PFSK-1 (cell line): ENCODE results near the gene AUTS2.

ENCODE experiments used
- FOXP2 ChIP-seq: optimal IDR thresholded peaks from 2 replicates; pipeline ENCODE3; 2011; ENCODE audit warnings: borderline replicate concordance, control low read depth, inconsistent platforms; ENCODE audit not compliant: insufficient read depth; ENCODE audit errors: extremely low read length, extremely low read depth
- POLR2AphosphoS5 ChIP-seq: IDR thresholded peaks from 2 replicates; pipeline ENCODE4 v1.6.1; 2012; ENCODE audit warnings: low read depth, mild to moderate bottlenecking, control low read depth, low read length, moderate library complexity
- SIN3A ChIP-seq: IDR thresholded peaks from 2 replicates; pipeline ENCODE4 v1.6.1; 2012; ENCODE audit warnings: mild to moderate bottlenecking, low read length, moderate library complexity, borderline replicate concordance; ENCODE audit not compliant: insufficient read depth
- TAF1 ChIP-seq: IDR thresholded peaks from 2 replicates; pipeline ENCODE4 v1.6.1; 2012; ENCODE audit warnings: low read length, control low read depth, borderline replicate concordance; ENCODE audit not compliant: insufficient read depth
- TF ChIP-seq, protein P1 (sequence below), 2 experiments: IDR thresholded peaks; 2 replicates each; pipeline versions ENCODE4 v1.6.1 to v1.8.0; 2011 to 2012; ENCODE audit warnings: low read depth in 2 of 2, low read length in 2 of 2, control low read depth in 1 of 2, inconsistent platforms in 1 of 2, mild to moderate bottlenecking in 1 of 2, moderate library complexity in 1 of 2; ENCODE audit not compliant: insufficient read depth in 1 of 2

Gene AUTS2

DNA sequence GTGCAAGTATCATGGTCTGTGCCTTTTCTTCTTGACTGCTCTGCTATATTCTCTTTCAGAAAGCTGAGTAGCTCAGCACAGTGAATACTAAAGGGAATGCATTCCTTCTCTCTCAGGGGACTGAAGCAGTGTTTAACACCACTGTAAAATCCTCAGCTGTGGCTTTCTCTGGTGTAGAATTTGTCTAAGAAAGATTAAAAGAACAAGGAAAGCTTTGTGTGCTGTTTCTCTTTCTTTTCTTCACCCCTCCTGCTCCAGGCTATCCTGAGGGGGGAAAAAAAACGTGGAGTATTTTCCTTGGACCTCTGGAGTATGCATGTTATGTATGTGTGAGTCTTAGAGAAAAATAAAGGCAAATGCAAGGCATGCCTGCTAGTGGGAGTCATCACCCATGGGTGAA is 383.9 kb downstream of the AUTS2 start:
- TF ChIP-seq SIN3A = no peak
- TF ChIP-seq, protein P1, sequence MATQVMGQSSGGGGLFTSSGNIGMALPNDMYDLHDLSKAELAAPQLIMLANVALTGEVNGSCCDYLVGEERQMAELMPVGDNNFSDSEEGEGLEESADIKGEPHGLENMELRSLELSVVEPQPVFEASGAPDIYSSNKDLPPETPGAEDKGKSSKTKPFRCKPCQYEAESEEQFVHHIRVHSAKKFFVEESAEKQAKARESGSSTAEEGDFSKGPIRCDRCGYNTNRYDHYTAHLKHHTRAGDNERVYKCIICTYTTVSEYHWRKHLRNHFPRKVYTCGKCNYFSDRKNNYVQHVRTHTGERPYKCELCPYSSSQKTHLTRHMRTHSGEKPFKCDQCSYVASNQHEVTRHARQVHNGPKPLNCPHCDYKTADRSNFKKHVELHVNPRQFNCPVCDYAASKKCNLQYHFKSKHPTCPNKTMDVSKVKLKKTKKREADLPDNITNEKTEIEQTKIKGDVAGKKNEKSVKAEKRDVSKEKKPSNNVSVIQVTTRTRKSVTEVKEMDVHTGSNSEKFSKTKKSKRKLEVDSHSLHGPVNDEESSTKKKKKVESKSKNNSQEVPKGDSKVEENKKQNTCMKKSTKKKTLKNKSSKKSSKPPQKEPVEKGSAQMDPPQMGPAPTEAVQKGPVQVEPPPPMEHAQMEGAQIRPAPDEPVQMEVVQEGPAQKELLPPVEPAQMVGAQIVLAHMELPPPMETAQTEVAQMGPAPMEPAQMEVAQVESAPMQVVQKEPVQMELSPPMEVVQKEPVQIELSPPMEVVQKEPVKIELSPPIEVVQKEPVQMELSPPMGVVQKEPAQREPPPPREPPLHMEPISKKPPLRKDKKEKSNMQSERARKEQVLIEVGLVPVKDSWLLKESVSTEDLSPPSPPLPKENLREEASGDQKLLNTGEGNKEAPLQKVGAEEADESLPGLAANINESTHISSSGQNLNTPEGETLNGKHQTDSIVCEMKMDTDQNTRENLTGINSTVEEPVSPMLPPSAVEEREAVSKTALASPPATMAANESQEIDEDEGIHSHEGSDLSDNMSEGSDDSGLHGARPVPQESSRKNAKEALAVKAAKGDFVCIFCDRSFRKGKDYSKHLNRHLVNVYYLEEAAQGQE (IDR thresholded peaks at IDR 0.05; ENCODE audit: insufficient read depth in 1 of 2, low read depth in 2 of 2, low read length in 2 of 2) = no peak
- no peak for TF ChIP-seq POLR2AphosphoS5
- no peak for TF ChIP-seq FOXP2
- no peak for TF ChIP-seq TAF1

DNA sequence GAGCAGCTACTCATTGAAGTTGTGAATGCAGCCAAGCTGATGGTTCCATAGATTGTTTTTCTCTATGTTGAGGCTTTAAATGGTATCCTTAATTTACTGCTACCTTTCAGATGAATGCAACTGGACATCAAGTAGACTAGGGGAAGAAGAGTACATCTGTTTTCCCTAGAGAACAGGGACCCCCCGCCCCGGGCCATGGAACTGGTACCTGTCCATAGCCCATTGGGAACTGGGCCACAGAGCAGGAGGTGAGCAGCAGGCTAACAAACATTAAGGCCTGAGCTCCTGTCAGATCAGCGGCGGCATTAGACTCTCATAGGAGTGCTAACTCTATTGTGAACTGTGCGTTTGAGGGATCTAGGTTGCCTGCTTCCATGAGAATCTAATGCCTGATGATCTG is 391.3 kb downstream of the AUTS2 start:
- TF ChIP-seq TAF1 (no peak), SIN3A (no peak), POLR2AphosphoS5 (no peak), FOXP2 (no peak)
- TF ChIP-seq, protein P1 (IDR thresholded peaks at IDR 0.05; ENCODE audit: insufficient read depth in 1 of 2, low read depth in 2 of 2, low read length in 2 of 2) = no peak

DNA sequence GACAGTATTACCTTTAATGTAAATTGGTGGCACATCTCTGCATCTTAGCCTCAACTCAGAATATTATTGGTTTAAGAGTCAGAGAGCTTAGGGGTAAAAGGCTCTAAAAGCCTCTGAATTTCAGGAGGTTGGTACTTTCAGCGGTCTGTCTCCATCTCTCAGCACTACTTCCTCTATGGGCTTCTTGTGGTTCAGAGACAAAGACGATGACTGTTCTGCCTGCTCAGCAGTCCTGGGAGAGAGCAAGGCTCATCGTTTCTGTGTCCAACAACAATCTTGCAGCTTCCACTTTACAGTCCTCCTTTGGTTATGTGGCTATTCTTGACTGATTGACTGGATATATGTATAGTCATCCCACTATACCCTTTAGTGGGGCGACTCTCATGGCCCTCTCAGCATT is 394.7 kb downstream of the AUTS2 start:
- TF ChIP-seq POLR2AphosphoS5 (no peak), SIN3A (no peak), TAF1 (no peak), FOXP2 (no peak)
- TF ChIP-seq, protein P1 (IDR thresholded peaks at IDR 0.05; ENCODE audit: insufficient read depth in 1 of 2, low read depth in 2 of 2, low read length in 2 of 2) = no peak

DNA sequence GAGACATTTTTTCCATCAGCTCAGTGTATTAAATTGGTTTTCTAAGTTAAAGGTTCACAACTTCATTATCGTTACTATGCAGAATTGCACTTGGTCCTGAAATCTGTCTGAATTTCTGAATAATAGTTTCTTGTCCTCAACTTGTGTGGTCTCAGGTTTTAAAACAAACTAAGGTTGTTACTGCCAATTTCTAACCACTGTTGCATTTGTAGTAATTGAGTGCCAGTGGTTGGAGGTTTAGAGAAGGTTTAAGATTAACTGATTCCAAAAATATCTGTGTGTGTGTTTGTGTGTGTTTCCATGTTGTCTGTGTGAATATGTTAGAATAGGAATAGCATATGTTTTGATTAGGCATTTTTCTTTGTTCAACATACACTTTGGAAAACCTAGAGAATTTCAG is 395.9 kb downstream of the AUTS2 start:
- TF ChIP-seq TAF1 = no peak

DNA sequence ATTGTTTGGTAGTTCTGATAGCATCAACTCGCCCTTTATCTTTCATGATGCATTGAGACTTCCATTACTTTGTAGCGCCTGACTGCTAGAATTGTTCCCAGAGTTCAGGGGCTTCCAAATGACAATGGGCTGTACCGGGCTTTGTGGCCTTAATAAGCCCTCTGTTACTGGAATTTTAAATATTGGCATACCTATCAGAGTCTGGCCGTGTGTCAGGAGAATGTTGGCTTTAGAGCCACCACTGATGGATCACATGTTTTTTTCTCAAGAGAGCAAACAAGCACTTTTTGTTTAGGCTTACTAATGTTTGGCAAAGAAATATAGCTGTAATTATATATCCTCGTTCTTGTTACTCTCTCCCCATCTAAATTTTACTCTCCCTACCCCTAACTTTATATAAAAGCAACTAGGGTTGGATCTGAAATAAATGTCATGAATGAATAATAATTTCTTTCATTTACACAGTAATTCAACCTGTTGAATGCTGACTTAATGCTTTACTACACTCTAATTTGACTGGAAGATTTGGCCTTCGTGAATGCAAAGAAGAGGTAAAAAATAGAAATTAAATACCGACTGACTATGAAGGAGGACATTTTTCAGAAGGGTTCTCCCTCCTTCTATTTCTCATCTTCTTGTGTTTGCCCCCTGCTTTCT is 396.7 kb downstream of the AUTS2 start:
- TF ChIP-seq FOXP2 = no peak

DNA sequence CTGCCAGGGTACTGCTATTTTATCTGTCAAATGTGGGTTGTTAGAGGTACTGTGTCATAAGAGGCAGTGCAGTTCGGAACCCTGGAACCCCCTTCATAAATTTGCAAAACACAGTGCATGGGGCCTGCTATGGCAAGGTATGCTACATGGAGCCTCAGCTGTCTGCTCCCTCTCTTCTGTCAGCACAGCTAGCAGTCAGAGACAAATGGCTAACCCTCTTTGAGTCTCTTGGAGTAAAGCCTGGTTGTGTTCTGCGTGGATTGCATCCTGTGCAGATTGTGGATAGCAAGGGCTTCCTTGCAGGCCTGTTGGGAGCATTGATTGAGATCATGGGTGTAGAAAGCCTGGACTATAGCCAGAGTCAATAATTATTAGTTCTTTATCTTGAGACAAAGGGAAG is 397.8 kb downstream of the AUTS2 start:
- TF ChIP-seq TAF1 (no peak), FOXP2 (no peak), POLR2AphosphoS5 (no peak)
- TF ChIP-seq, protein P1 (IDR thresholded peaks at IDR 0.05; ENCODE audit: insufficient read depth in 1 of 2, low read depth in 2 of 2, low read length in 2 of 2) = no peak
